Activated CD8-positive, alpha-beta memory T cell treated with anti-CD3 and anti-CD28 coated beads for 4 hours (primary cell): Measurements from ENCODE around the gene ATP13A1.
A peak's percentile ranks its signal among the peaks of the same experiment; 100 is the strongest.

Experiments
- DNase-seq, 2 donors: peaks; one replicate each; pipeline ENCODE4 v3.0.0-alpha.2; 2020; ENCODE audit warnings: low read depth in 2 of 2

The ATP13A1 gene

DNA sequence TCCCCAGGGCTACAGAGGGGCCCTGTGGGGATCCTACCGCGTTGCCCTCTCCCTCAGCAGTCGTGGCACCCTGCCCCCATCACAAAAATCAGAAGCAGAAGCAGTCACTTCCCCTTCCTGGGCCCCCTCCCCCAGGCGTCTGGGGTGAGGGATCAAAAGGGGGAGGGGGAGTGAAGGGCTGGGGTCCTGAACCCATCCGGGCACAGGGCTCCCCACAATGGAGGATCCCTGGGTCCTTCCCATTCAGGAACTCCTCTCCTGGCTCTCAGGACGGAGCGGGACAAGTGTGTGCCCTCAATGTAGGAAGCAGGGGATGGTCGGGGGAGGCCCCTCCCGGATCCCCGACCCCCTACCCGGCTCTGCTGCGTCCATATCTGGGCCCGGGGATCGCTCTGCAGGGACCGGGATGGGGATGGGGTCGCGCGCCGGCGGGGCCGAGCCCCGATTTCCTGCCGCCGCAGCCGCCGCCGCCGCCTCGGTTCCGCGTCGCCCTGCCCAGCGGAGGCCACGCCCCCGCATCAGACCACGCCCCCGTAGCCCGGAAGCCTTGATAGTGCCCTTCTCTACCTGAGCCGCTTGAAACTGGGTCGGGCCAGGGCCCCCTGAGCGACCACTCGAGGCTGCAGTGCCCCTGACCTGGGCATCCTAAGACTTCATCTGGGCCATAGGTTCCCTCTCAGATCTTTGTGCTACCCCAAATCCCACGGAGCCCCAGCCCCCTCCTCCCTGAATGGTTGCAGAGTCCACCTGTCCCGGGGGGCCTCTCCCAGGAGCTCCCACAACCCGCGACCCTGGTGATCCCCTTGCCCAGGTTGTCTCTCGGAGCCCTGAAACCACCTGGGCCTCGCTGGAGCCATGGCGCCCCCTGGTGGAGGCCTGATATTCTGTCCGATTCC lies 20.1 kb downstream of the ATP13A1 start, which contains the start of gene GMIP:
TSS of gene GMIP (minus strand) at position 500 of the 896 bp plus-strand sequence. CDS start at position 372, 128 bp downstream.
- DNase-seq = peak; percentile 75 to 79

DNA sequence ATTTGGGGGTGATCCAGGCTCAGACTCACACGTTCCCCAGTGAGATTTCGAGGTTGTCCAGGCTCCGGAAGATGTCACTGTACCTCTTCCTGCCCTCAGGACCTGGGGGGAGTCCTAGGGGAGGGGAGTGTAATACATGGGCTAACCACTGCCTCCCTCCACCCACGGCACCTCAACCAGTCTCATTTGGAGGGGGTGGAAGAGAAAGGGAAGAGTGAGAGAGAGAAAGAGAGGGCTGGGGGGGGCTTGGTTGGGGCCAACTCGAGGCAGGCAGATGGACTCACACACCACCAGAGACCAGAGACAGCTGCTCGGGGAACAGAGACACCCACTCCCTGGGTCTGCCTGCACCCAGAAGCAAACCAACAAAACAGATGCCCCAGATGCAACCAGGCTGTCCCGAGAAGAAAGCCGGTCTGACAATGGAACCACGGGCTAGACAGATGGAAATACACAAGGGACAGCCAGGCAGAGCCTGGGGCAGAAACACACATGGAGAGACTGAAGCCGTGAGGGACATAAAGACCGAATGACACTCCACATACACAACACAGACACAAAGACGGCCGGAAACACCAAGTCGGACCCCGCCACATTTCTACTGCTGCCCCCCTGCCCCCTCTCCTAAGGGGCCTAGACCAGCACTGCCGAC lies 20.8 kb downstream of the ATP13A1 start:
- peak; percentile 44 to 50 for DNase-seq

DNA sequence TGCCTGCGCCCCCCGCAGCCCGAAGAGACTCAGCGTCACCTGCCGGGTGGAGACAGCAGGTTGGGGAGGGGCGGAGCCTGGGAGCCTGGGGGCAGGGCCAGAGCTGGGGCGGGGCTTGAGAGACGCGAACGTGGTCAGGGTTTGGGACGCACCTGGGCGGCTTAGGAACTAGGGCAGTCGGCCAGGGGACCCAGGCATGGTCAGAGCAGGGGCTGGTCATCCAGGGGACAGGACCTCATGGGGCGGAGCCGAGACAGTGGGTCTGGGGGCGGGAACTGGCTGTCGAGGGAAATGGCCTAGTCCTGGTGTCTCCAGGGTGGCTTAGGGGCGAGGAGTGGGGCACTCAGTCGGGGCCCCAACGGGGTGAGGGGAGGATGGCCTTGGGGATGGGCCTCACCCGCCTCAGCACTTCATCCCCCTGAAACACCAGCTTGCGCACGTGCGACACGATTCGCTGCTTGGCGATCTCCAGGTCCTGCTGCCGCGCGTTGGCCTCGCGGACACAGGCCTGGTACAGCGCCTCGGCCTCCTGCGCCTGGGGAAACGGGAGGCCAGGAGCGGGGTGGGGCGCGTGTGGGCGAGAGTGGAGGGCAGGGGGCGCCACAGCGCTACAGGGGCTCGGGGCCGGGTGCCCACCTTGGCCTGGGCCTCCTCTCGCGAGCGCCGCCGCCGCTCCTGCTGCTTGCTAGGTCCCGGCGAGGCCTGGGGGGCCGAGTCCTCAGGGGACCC lies 25.8 kb downstream of the ATP13A1 start:
- no peak for DNase-seq

DNA sequence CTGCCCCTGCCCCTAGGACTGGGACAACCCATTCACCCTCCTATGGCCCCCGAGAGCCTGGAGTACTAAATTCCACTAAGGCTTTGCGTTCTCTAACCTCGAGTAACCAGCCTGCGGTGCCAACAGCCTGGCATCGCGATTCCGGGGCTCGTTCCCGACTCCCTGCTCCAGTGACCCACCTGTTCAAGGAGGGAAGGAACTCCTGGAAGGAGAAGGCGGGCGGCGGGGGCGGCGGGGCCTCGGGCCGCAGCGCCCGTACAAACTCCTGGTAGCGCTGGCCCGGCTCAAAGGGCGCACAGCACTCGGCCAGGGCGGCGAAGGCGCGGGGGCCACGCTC lies 26.3 kb downstream of the ATP13A1 start:
- no peak for DNase-seq

DNA sequence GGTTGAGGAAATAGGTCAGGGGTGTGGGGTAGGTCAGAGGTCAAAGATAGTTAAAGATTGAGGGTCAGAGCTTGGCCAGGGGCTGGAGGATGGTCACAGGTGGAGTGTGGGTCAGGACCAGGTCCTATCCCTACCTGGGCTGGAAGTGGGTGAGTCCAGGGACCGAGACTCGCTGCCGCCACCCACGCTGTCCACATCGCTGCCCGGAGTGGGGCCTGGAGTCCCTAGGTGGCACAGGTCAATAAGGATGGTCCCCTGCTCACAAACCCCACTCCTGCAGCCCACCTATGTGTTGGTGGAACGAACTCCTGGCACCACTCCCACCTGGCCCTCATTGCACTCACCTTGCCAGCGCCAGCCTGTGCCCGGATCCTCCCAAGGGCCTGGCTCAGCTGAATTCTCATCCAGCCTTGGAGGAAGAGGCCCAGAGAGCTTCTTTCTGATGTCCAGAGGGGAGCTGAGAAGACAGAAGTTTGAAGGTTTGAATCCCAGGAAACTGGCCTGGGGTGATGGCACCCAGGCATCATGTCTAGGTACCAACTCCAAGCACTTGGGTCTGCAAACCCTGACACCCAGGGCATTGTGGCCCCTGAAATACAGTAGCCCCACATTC lies 26.8 kb downstream of the ATP13A1 start:
- no peak for DNase-seq

DNA sequence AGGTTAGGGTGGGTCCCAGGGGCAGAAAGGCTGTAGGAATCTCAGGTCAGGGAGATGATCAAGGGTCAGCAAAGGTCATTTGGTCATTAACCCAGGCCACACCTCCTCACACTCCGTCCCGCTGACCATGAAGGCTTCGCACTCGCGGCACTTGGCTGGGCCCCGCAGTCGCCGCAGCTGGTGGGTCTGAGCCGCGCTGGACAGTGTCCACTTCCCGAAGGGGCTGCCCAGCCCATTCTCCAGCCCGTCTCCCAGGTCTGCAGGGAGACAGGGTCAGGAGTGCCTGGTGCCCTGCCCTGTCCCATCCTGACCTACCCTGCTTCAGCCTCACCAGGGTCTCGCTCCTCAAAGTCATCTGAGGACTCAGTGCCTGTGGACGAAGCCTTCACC lies 28.2 kb downstream of the ATP13A1 start:
- DNase-seq = no peak

DNA sequence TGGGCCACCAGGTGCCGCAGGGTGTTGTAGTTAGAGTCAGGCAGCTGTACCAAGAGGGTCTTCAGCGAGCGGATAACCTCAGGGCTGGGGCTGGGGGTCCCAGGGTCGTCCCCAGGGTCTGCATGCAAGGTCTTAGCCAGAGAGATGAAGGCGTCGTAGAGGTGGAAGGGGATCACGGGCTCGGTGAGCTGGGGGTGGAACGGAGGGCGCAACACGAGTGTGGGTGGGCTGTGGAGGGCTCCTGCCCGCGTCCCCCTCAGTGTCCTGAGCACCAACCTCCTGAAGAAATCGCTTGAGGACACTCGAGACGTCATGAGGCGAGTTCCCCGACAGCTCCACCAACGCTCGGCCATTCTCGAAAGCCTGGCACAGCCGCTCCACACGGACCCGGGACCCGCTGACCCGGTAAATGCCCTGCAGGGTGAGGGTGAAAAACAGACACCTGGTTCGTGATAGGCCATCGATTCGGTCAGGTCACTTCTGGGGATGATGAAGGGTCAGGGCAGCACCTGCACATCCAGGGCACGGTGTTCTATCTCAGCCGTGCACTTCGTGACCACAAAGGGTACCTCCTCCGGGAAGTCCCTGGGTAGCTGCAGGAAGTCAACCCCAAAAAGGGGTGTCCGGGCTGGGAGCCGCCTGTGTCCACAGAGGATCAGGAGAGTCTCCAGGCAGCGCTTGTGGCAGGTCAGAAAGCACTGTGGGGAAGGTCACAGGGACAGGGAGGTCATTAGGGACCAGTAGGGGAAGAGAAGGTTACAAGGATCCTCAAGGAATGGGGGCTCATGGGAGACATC lies 28.8 kb downstream of the ATP13A1 start:
- no peak for DNase-seq

DNA sequence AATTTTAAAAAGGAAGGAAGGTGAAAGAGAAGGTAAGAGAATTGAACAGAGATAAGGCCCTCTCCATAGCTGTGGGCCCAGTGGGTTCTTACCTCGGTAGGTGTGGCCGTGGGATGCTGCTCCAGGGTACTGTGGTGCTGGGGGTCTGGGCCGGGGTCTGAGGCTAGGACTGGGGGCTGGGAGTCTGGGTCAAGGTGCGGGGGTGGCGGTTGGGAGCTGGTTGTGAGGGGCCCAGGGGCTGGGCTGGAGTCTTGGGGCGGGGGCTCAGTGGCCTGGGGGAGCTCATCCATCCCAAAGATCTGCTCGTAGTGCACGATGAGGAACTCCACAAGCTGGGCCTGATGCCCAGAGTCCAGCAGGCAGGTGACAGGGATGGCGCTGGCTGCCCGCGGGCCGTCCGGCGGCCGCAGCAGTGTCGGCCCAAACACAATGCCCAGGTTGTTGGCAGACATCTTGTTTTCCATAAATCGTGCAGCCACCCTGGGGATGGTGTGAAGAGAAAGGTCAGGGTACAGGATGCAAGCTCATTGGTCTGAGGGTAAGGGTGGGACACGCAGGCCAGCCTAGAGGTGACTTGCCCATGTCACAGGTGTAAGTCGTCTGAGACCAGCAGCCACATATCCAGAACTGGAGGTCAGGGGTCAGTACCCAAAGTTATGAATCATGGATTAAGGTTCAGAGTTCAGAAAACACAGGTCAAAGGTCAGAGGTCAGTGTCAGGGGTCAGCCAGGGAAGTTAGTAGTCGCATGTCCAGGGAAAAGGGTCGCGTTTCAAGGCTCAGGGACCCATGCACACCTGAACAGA lies 29.6 kb downstream of the ATP13A1 start:
- DNase-seq = no peak

DNA sequence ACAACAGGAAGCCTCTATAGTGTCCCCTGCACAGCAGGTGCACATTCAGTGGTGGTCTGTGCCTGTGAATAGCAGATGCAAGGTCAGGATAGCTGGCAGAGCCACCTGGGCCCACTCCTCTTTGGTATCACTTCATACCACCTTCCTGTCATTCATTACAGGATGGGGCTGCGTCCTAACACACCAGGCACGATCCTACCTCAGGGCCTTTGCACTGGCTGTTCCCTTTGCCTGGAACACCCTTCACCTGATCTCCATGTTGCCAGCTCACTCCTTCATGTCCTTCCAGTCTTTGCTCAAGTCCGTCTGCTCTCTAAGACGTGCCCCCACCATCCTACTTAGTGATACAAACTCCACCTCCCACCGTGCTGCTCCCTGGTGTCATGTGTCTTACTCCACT lies 30.8 kb downstream of the ATP13A1 start:
- no peak for DNase-seq

DNA sequence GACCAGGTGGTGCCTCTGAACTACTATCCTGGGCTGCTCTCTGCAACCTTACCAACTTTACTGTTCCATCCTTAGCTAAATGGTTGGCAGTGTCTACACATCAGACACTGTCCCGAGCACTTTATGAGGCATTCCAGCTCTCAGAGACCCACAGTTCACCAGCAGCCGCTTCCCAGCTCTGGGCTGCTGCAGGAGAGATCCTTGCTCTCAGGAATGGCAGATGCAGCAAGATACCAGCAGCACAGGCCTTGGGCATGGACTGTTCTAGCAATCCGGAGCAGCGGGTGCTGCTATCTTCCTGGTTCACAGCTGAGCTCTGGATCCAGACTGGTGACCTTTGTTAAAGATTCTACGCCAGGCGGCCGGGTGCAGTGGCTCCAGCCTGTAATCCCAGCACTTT lies 32.1 kb downstream of the ATP13A1 start:
- DNase-seq = no peak

DNA sequence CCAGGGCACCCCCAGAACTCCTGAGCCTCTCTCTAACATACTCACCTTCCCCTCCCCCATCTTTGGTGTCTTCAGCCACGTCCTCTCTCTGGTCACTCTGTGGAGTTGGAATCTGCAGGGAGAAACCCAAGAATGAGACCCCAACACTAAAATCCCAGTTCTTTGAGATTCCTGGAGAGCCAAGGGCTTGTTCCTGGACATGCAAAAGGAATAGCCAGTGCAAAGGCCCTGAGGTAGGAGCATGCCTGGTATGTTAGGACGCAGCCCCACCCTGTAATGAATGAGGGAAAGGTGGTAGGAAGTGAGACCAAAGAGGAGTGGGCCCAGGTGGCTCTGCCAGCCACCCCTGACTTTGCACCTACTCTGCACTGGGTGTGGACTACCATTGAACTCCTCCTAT lies 33.0 kb downstream of the ATP13A1 start:
- DNase-seq = no peak

DNA sequence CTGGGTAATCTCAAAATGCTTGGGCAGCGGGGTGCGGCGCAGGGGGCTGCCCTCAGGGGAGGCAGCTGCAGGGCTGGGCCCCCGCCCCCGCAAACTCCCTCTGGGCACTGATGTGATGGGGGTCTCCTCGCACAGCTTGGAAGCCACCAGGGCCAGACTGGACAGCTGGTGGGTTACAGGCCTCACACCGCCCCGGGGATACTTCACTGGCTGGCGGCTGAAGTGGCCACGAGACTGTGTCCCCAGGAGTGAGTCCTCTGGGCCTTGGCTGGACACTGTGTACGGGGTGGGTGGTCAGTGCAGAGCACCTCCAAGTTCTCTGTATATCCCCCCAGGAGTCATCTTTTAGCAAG lies 33.4 kb downstream of the ATP13A1 start:
- DNase-seq = no peak

DNA sequence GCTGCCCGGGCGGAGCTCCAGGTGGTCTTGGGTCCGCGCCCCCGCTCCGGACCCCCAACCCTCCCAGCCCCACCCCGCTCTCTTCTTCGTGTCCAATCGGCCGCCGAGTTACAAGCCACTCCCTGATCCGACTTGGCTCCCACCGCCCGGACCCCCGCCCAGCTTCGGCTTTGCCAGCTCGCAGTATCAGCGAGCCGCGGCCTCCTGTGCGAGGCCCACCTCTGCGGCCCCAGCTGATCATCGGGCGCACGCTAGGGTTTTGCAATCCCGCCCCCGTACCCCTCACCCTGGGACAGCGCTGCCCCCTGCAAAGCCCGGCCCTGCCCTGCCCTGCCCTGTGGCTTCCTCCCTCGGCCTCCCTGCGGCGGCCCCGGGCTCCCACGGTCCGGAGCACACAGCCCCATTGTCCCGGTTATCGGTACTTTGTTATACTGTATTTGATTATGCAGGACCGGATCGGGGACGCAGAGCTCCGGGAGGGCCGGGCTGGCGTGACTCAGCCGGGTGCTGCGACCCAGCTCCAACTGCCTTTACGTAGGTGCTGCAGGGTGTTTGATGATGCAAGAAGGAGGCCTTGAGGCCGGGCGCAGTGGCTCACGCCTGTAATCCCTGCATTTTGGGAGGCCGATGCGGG lies 34.9 kb downstream of the ATP13A1 start:
- peak in 1 of 2 donors; percentile 35 for DNase-seq

DNA sequence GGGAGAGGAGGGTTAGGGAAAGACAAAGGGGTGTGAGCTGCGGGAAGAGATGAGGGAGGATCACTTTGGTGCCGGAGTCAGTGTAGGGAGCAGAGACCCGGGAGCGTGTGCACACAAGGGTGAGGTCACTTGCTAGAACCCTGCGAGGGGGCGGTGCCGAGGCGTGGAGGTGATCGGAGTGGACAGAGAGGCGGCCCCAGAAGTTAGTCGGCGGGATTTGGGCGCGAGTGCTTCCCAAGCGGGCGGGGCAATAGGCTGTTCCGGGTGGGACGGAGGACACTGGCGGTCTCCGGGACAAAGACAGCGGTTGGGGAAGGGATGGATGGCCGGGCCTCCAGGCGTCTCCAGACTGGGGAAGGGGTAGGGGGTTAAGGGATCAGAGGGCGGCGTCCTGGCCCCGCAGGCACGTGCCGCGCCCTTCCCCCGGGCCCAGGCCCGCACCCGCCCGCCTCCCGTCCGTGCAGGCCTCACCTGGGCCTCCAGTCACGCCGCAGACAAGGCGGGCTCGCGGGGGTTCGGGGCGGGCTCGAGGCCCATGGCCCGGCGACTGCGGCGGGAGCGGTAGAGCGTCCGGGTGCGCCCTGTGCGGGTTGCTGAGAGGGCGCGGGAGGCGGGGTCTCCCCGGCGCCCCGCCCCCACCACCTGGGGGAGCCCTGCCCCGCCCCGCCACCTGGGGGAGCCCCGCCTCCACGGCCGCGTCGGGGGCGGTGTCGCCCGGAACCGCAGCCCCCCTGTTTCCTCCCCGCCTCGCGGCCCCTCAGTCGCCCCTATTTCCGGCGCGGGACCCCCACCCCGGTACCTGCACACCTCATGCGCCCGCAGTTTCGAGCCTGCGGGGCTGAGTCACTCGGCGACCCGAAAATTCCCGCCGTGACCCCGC lies 35.6 kb downstream of the ATP13A1 start, which contains the start of gene LPAR2:
TSS of gene LPAR2 (minus strand) at position 600 of the 880 bp plus-strand sequence. CDS start 945 bp downstream, outside the sequence.
- DNase-seq = peak; percentile 45 to 60

DNA sequence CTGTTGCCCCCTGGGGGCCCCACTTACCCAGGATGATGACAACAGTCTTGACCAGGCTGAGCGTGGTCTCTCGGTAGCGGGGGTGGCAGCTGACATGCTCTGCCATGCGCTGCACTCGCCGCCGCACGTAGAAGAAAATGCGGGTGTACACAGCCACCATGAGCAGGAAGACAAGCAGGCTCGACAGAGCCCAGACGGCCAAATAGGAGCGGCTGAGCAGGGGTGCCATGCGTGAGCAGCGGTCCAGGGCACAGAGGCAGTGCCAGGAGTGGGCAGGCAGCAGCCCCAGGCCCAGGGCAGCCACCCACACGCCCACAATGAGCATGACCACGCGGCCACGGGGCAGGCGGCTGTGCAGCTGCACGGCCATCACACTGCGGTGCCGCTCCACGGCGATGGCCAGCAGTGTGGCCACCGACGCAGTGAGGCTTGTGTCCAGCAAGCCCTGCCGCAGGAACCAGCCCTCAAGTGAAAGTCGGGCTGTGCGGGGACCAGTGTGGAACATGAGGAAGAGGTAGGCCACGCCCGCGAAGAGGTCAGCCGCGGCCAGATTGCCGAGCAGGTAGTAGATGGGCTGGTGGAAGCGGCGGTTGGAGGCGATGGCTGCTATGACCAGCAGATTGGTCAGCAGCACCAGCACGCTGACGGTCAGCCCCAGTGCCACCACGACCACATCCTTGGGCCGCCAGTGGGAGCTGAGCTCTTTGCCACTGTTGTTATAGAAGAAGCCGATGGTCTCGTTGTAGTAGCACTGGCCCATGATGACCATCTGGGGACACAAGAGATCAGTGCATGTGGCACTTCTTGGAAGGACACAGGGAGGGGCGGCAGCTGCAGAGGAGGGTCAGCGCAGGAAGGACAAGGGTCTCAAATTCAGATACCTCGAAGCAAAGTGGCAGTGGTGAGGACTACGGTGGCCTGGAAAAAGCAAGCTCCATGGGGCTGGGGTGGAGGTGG lies 36.7 kb downstream of the ATP13A1 start:
- no peak for DNase-seq

DNA sequence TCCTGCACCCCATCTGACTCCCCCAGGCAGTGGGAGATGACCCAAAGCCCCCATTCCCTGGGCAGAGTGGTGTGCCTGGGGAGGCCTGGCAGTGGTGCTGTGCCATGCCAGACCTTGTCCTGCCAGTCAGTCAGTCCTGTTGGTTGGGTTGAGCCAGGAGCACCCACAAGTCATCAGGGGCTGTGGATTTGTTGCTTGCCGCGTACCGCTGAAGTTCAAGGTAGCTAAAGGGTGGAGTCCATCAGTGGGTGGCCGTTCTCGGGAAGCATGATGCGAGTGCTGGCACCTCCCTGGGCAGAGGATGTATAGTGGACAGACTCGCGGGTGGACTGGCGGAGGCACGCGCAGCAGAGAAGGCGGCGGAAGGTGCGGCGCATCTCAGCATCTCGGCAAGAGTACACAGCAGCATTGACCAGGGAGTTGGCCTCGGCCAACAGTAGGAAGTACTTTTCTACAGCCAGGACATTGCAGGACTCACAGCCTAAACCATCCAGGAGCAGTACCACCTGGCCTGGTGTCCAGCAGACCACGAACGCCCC lies 39.4 kb downstream of the ATP13A1 start:
- no peak for DNase-seq

DNA sequence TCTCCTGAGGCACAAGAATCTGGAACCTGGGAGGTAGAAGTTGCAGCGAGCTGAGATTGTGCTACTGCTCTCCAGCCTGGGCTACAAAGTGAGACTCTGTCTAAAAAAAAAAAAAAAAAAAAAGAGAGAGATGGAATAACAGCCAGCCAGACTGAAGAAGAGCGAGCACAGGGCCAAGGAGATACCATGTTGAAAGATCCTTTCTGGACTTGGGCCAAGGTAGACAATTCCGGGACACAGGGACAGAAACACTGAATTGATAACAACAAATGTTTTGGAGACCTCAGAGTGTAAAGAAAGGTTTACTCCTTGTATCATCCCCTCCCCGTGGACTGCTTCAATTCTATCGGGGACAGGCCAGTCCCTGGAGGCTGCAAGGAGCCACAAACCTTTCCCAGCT lies 40.1 kb downstream of the ATP13A1 start:
- no peak for DNase-seq

DNA sequence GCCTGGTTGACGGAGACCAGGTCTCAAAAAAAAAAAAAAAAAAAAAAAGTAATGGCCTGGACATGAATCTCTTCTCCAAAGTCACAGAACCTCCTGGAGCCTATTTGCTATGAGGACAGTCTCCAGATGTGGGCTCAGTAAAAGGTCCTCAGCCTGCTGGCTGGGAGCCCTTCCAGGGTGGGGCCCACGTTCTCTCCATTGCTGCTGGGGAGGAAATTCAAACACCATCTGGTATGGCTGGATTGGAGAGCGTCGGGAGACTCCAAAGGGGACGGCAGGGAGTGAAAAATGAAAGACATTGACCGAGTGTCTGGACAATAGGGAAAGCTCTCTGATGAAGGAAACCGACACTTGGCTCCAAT lies 43.6 kb downstream of the ATP13A1 start:
- no peak for DNase-seq
